NCI-H2107 treated with DMSO at 0.1 percent for 48 hours (cell line): ENCODE data around the gene RNF39.
"Not testable (repeated sequence)": the region's sequence is repeated elsewhere in the genome, so short reads cannot be mapped to it uniquely, and the experiment has no call there.

Source experiments
- DNase-seq: peaks from one replicate; lab custom pipeline; 2025; ENCODE audit not compliant: unreplicated experiment; lab: John Stamatoyannopoulos, UW

Gene RNF39, protein sequence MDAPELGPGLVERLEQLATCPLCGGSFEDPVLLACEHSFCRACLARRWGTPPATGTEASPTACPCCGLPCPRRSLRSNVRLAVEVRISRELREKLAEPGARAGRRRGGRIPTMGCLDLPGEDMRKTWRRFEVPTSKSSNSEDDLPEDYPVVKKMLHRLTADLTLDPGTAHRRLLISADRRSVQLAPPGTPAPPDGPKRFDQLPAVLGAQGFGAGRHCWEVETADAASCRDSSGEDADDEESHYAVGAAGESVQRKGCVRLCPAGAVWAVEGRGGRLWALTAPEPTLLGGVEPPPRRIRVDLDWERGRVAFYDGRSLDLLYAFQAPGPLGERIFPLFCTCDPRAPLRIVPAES

GRCh38 chr6:30075094-30075789, at the start of gene RNF39:
TSS of gene RNF39 (minus strand) at chr6:30075769. CDS start at chr6:30075585, 184 bp downstream.
- no peak for DNase-seq

GRCh38 chr6:30122515-30122914, 46.9 kb upstream of the RNF39 start:
- DNase-seq: no peak

DNA sequence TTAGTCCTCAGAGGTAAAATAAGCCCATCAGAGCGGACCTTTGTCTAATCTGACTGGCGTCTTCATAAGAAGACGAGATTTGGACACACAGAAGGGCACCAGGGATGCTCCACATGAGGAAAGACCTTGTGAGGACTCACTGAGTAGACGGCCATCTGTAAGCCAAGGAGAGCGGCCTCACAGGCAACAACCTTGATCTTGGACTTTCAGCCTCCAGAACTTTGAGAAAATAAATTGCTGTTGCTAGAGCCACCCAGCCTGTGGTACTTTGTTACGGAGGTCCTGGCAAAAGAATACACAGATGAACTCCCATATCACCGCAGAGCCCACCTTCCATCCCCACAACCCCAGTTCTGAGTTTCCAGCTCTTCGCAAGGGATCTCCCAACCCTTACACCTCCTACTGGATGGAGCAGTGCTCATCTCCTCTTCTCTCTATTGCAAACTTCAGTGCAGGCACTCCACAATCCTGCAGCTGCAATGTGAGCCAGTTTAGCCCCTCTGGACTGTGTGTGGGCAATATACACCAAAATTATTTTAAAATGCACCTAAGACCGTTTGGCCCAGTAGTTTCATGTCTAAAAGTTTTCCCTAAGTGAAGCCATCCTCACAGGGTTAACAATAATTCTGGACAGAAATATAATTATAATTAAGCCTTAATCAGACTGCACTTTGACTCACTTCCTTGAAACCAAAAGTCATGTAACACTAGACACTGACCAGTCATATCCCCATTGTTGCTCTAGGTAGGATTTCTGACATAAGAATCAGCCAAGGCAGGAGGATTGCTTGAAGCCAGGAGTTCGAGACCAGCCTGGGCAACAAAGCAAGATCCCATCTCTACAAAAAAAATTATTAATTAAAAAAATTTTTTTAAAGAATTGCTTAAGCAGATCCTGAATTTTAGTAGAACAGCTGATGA, 46.1 kb upstream of the RNF39 start:
- no peak for DNase-seq

DNA sequence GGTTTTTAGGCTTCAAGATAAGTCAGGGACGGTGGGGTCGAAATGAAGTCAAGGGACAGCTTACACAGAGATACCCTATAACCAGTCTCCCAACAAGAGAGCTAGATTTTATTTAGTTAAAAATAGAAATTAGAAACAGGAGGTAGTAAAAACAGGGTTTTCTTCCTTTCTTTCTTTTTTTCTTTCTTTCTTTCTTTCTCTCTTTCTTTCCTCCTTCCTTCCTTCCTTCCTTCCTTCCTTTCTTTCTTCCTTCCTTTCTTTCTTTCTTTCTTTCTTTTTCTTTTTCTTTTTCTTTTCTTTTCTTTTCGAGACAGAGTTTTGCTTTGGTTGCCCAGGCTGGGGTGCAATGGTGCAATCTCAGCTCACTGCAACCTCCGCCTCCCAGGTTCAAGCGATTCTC, 43.1 kb upstream of the RNF39 start:
- not testable (repeated sequence) for DNase-seq

- DNase-seq: no peak
Observed at GRCh38 chr6:30116724-30117123, 41.2 kb upstream of the RNF39 start.

- no peak for DNase-seq
Observed at GRCh38 chr6:30113841-30114240, 38.3 kb upstream of the RNF39 start.

- DNase-seq: no peak
Observed at GRCh38 chr6:30113003-30113759, 37.6 kb upstream of the RNF39 start, which contains the start of gene TRIM31. TSS of gene TRIM31 (minus strand) at chr6:30113090. CDS start at chr6:30112805, 285 bp downstream.

GRCh38 chr6:30112402-30112994, 36.9 kb upstream of the RNF39 start:
- no peak for DNase-seq

DNA sequence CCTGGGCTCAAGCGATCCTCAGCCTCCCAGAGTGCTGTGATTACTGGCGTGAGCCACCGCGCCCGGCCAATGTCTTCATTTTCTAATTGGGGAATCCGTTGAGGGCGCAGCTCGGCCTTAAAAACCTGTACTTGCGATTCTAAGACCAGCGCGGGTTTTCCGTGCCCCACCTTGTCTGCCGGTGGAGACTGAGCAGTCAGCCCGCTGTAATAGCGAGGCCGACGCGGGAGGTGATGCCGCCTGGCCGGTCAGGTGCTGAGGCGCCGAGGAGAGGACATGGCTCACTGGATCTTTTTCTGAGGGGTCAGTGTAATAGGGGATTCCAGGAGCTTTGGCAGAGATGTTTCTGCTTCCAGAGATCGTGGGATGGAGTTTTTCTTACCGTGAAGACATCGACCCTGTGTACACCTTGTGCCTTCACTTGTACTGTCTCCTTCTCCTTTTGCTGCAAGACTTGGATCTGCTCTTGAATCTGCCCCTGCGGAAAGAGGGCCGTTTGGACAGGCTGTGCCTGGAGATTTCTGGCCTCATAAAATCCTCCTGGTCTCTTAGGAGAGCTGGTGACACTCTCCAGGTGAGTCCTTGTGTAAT, 35.8 kb upstream of the RNF39 start:
- no peak for DNase-seq

DNA sequence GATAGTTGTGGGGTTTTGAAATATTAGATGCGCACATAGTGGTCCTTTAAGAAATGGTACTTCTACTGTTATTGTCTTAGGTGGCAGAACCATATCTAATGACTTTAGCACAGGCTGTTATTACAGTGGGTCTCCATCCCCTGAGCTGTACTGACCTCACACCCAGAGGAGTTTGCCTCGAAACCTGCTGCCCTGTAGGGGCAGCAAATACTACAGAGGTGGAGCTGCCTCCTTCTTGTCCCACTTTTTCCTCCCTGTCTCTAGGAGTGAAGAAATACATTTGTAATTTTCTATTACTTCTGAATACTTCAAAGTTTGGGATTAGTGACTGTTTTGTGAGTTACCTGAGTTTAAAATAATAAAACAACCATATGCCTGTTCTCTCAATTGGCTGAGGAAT, 29.1 kb upstream of the RNF39 start:
- no peak for DNase-seq

GRCh38 chr6:30103872-30104179, 28.3 kb upstream of the RNF39 start:
- DNase-seq: no peak

DNA sequence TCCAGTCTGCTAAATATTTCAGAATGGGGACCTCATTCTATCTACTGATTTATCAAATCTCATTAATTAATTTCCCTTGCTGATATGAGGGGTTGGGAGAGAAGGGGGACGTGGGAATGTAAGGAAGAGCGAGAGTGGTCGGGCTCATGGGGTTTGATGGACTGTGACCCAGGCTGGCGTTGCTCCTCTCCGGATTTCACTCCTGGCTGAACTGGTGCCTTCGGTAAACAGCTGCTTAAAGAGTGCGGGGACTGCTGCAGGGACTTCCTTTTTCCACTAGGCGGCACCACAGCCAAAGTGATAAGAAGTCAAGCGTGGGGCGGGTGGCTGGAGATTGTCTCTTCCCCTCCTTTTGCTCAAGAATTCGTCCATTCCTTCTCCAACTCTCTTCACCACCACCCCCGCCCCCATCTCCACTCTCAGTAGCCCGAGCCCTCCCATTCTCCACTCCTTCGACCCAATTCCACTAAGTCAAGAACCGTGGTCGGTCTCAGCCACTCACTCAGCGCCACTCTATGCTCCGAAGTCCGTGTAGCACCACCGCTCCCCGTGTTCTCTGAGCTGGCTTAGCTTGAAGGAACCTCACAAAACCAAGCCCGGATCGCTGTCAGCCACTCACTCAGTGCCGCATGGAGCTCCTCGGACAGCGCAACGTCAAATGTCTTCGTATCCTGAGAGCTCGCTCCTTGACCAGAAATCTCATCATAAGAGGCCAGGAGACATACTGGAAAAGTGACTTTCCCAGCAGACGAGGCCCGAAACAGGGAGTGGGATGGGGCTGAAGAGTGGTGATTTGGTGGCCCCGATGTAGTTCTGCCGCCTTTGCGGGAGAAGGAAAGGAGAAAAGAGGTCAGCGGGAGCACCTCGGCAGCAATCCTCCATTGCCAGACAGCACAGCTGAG, 27.7 kb upstream of the RNF39 start:
- peak; percentile 35 for DNase-seq

GRCh38 chr6:30102414-30102969, 26.9 kb upstream of the RNF39 start:
- no peak for DNase-seq

- peak; percentile 15 for DNase-seq
Observed at GRCh38 chr6:30101444-30102413, 26.2 kb upstream of the RNF39 start.

DNA sequence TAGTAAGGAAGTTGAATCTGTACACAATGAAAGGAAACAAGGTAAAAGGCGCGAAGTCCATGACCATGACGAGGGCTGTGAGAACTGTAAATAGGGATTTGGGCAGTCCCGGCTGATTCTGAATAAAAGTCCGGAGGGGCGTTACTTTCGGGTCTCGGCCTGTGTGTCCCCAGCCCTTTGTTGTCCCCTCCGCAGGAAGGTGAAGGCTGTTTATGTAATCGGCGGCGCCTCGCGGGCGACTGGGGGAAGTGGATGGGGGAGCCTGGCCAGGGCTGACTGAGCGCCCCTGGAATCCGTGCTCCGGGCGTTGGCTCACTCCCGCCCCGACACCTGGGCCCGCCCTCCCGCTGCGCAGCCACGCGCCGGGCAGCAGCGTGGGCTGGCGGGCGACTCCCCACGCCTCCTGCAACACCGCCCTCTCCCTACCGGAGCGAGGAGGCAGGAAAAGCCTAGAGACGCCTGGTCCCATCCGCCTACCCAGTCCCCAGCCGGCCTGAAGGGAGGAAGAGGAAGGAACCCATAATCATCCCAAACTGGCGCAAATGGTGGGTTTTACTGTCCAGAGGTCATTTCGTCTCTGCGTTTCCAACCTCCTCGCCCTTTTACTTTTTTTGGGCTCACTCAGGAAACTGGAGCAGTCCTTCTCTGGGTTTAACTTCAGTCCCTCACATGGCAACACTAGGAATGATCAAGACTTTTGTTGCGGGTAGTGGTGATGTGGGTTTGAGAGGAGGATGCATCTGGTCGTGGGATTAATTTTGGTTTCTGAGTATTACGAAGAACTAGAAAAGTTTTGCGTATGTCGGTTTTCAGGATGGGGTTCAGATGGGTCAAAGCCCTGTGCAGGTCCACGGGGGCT, 25.2 kb upstream of the RNF39 start:
- DNase-seq: no peak

GRCh38 chr6:30100154-30100553, 24.6 kb upstream of the RNF39 start:
- DNase-seq: no peak
